ENCODE measurements around the gene NR4A3.

The NR4A3 gene

GRCh38 chr9:99835142-99835541, 13.5 kb downstream of the NR4A3 start:
- H3K9ac ChIP-seq (ENCODE audit: low read depth, low read length, poor library complexity, severe bottlenecking) = no peak overlapping the region
- H3K4me3 ChIP-seq (ENCODE audit: low read length, poor library complexity, severe bottlenecking) = no peak overlapping the region
- no peaks in the 10 kb centered on the region for H3K79me2 ChIP-seq (ENCODE audit: insufficient read depth, low read length)
- no peaks in the 10 kb centered on the region for H3F3A ChIP-seq (ENCODE audit: low read depth)
- no peak overlapping the region for H2AFZ ChIP-seq (ENCODE audit: low read length)
- H3K36me3 ChIP-seq (ENCODE audit: insufficient read depth, low read length) = no peaks in the 10 kb centered on the region
- no peak for TF ChIP-seq CTCF (conservative IDR thresholded peaks at IDR 0.05; ENCODE audit: low read length)
- no peak for TF ChIP-seq EZH2phosphoT487 (IDR thresholded peaks at IDR 0.05; ENCODE audit: borderline replicate concordance)
- H4K20me1 ChIP-seq (ENCODE audit: insufficient read depth, low read length, poor library complexity, severe bottlenecking) = no peaks in the 10 kb centered on the region
- H3K4me2 ChIP-seq (ENCODE audit: low read depth, low read length, poor library complexity, severe bottlenecking) = no peak overlapping the region
- no peaks in the 10 kb centered on the region for H3K9me3 ChIP-seq (ENCODE audit: insufficient read depth, low read depth, low read length)
- peaks cover 16% of the 10 kb centered on the region for H3K4me1 ChIP-seq (ENCODE audit: insufficient read depth, low read length, poor library complexity, severe bottlenecking)
- no peaks in the 10 kb centered on the region for H3K9me2 ChIP-seq (replicated peaks; ENCODE audit: low read depth, low read length)
- H3K27me3 ChIP-seq (ENCODE audit: insufficient read depth, low read length, poor library complexity, severe bottlenecking) = no peaks in the 10 kb centered on the region

GRCh38 chr9:99835581-99835980, 13.9 kb downstream of the NR4A3 start:
- no peak overlapping the region for H3K4me3 ChIP-seq (ENCODE audit: low read length, poor library complexity, severe bottlenecking)
- H3K4me2 ChIP-seq (ENCODE audit: low read depth, low read length, poor library complexity, severe bottlenecking) = no peak overlapping the region
- H2AFZ ChIP-seq (ENCODE audit: low read length) = no peak overlapping the region
- H3K9ac ChIP-seq (ENCODE audit: low read depth, low read length, poor library complexity, severe bottlenecking) = no peak overlapping the region
- H3F3A ChIP-seq (ENCODE audit: low read depth) = no peaks in the 10 kb centered on the region
- H3K27me3 ChIP-seq (ENCODE audit: insufficient read depth, low read length, poor library complexity, severe bottlenecking) = no peaks in the 10 kb centered on the region
- no peaks in the 10 kb centered on the region for H3K9me3 ChIP-seq (ENCODE audit: insufficient read depth, low read depth, low read length)
- no peaks in the 10 kb centered on the region for H3K36me3 ChIP-seq (ENCODE audit: insufficient read depth, low read length)
- H3K79me2 ChIP-seq (ENCODE audit: insufficient read depth, low read length) = no peaks in the 10 kb centered on the region
- H4K20me1 ChIP-seq (ENCODE audit: insufficient read depth, low read length, poor library complexity, severe bottlenecking) = no peaks in the 10 kb centered on the region
- no peaks in the 10 kb centered on the region for H3K9me2 ChIP-seq (replicated peaks; ENCODE audit: low read depth, low read length)
- peaks cover 16% of the 10 kb centered on the region for H3K4me1 ChIP-seq (ENCODE audit: insufficient read depth, low read length, poor library complexity, severe bottlenecking)
- no peak for TF ChIP-seq CTCF (conservative IDR thresholded peaks at IDR 0.05; ENCODE audit: low read length)
- no peak for TF ChIP-seq EZH2phosphoT487 (IDR thresholded peaks at IDR 0.05; ENCODE audit: borderline replicate concordance)

- no peak for TF ChIP-seq EZH2phosphoT487 (IDR thresholded peaks at IDR 0.05; ENCODE audit: borderline replicate concordance)
- no peak for TF ChIP-seq CTCF (conservative IDR thresholded peaks at IDR 0.05; ENCODE audit: low read length)
- H3K27me3 ChIP-seq (ENCODE audit: insufficient read depth, low read length, poor library complexity, severe bottlenecking) = no peaks in the 10 kb centered on the region
Observed at GRCh38 chr9:99840072-99840471, 18.4 kb downstream of the NR4A3 start.

More at GRCh38 chr9:99840072-99840471, 18.4 kb downstream of the NR4A3 start:
- Histone ChIP-seq H3K4me3 (ENCODE audit: low read length, poor library complexity, severe bottlenecking) (no peak overlapping the region), H3K4me2 (ENCODE audit: low read depth, low read length, poor library complexity, severe bottlenecking) (no peak overlapping the region), H4K20me1 (ENCODE audit: insufficient read depth, low read length, poor library complexity, severe bottlenecking) (no peaks in the 10 kb centered on the region), H3F3A (ENCODE audit: low read depth) (no peaks in the 10 kb centered on the region), H3K36me3 (ENCODE audit: insufficient read depth, low read length) (no peaks in the 10 kb centered on the region), H3K9ac (ENCODE audit: low read depth, low read length, poor library complexity, severe bottlenecking) (no peak overlapping the region), H3K9me3 (ENCODE audit: insufficient read depth, low read depth, low read length) (no peaks in the 10 kb centered on the region), H2AFZ (ENCODE audit: low read length) (no peak overlapping the region), H3K79me2 (ENCODE audit: insufficient read depth, low read length) (no peaks in the 10 kb centered on the region), H3K9me2 (replicated peaks; ENCODE audit: low read depth, low read length) (no peaks in the 10 kb centered on the region), H3K4me1 (ENCODE audit: insufficient read depth, low read length, poor library complexity, severe bottlenecking) (peaks cover 15% of the 10 kb centered on the region)

Data from Loucy (cell line).